Measurements from ENCODE around the gene FHAD1.
"Not testable (repeated sequence)": the region's sequence is repeated elsewhere in the genome, so short reads cannot be mapped to it uniquely, and the experiment has no call there.

Gene FHAD1

GRCh38 chr1:15382601-15383518 lies 135.8 kb downstream of the FHAD1 start:
- Histone ChIP-seq H3K9me3 (ENCODE audit: control insufficient read depth, low read depth, low read length) (no peaks in the 10 kb centered on the region), H3K27me3 (ENCODE audit: control insufficient read depth, insufficient read depth, low read length) (peaks cover 70% of the 10 kb centered on the region), H3K36me3 (ENCODE audit: control insufficient read depth, low read depth, low read length) (no peaks in the 10 kb centered on the region), H3K27ac (ENCODE audit: low read length) (no peak overlapping the region), H3K9ac (ENCODE audit: low read length) (no peak overlapping the region), H3K4me3 (ENCODE audit: low read length) (no peak overlapping the region), H3K4me1 (ENCODE audit: control insufficient read depth, low read depth, low read length) (peaks cover 35% of the 10 kb centered on the region)

DNA sequence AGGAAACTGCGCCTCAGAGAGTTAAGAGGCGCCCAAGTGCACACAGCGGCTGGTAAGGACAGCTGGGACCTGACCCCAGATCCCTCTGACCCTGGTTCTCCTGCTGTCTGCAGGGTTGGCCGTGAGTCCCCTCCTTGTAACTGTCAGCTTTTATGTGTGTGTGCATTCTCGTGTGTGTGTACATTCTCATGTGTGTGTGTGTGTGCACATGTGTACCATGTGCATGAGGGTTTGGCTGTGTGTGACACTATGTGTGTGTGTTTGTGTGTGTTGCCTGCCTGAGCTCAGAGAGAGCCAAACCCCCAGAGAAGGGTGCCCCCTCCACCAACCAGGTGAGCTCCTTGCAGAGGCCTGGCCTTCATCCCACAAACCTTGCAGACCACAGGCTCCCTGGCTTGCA lies 136.8 kb downstream of the FHAD1 start:
- Histone ChIP-seq H3K4me1 (ENCODE audit: control insufficient read depth, low read depth, low read length) (peaks cover 39% of the 10 kb centered on the region), H3K9me3 (ENCODE audit: control insufficient read depth, low read depth, low read length) (no peaks in the 10 kb centered on the region), H3K9ac (ENCODE audit: low read length) (no peak overlapping the region), H3K4me3 (ENCODE audit: low read length) (peak overlapping the region; percentile 45), H3K36me3 (ENCODE audit: control insufficient read depth, low read depth, low read length) (no peaks in the 10 kb centered on the region), H3K27me3 (ENCODE audit: control insufficient read depth, insufficient read depth, low read length) (peaks cover 75% of the 10 kb centered on the region), H3K27ac (ENCODE audit: low read length) (no peak overlapping the region)

GRCh38 chr1:15384301-15384901 lies 137.4 kb downstream of the FHAD1 start:
- H3K36me3 ChIP-seq (ENCODE audit: control insufficient read depth, low read depth, low read length): no peaks in the 10 kb centered on the region
- H3K9me3 ChIP-seq (ENCODE audit: control insufficient read depth, low read depth, low read length): no peaks in the 10 kb centered on the region
- peaks cover 79% of the 10 kb centered on the region for H3K27me3 ChIP-seq (ENCODE audit: control insufficient read depth, insufficient read depth, low read length)
- H3K9ac ChIP-seq (ENCODE audit: low read length): no peak overlapping the region
- peaks cover 40% of the 10 kb centered on the region for H3K4me1 ChIP-seq (ENCODE audit: control insufficient read depth, low read depth, low read length)
- H3K4me3 ChIP-seq (ENCODE audit: low read length): peak overlapping the region; percentile 45
- H3K27ac ChIP-seq (ENCODE audit: low read length): no peak overlapping the region

DNA sequence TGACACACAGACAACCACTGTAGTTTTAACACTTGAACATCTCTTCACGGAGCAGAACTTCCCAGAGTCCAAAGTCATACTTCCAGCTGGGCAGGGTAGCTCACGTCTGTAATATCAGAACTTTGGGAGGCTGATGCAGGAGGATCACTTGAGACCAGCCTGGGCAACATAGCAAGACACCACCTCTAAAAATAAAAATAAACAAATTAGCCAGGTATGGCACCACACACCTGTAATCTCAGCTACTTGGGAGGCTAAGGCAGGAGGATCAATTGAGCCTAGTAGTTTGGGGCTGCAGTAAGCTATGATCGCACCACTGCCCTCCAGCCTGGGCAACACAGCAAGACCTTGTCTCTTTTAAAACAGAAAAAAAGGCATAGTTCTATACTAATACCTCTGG lies 138.4 kb downstream of the FHAD1 start:
- H3K27ac ChIP-seq (ENCODE audit: low read length): no peak overlapping the region
- peaks cover 73% of the 10 kb centered on the region for H3K27me3 ChIP-seq (ENCODE audit: control insufficient read depth, insufficient read depth, low read length)
- no peaks in the 10 kb centered on the region for H3K9me3 ChIP-seq (ENCODE audit: control insufficient read depth, low read depth, low read length)
- peak overlapping the region; percentile 45 for H3K4me3 ChIP-seq (ENCODE audit: low read length)
- H3K36me3 ChIP-seq (ENCODE audit: control insufficient read depth, low read depth, low read length): no peaks in the 10 kb centered on the region
- no peak overlapping the region for H3K9ac ChIP-seq (ENCODE audit: low read length)
- peaks cover 38% of the 10 kb centered on the region for H3K4me1 ChIP-seq (ENCODE audit: control insufficient read depth, low read depth, low read length)

DNA sequence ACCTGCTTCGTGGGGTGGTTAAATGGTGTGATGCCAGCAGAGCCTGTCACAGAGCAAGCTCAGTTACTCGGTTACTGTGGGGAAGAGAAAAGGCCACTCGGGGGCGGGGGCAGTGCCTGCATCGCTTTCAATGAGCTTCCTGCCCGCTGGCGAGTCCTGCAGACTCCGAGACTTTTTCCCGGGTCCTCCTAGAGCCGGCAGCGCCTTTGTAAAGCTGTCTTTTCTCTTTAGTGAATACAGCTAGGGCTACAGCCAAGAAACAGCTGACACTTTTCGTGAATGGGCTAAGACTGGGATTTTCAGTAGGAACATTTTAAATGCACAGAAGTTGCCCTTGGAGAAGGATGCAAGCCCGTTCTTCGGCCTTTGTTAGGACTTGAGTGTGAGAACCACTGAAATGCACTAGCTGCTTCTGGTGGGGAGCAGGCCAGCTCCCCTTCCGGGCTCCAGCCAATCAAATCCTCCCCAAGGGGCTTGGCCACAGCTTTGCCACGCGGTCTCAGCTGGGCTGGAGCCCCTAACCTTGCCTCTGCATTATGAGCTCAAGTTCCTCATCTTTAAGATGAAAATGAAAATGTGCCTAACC lies 139.2 kb downstream of the FHAD1 start:
- peak overlapping the region; percentile 4 for H3K4me3 ChIP-seq (ENCODE audit: low read length)
- no peak overlapping the region for H3K27ac ChIP-seq (ENCODE audit: low read length)
- peaks cover 64% of the 10 kb centered on the region for H3K27me3 ChIP-seq (ENCODE audit: control insufficient read depth, insufficient read depth, low read length)
- H3K9me3 ChIP-seq (ENCODE audit: control insufficient read depth, low read depth, low read length): no peaks in the 10 kb centered on the region
- H3K4me1 ChIP-seq (ENCODE audit: control insufficient read depth, low read depth, low read length): peaks cover 34% of the 10 kb centered on the region
- H3K36me3 ChIP-seq (ENCODE audit: control insufficient read depth, low read depth, low read length): no peaks in the 10 kb centered on the region
- H3K9ac ChIP-seq (ENCODE audit: low read length): no peak overlapping the region

- Histone ChIP-seq H3K9me3 (ENCODE audit: control insufficient read depth, low read depth, low read length) (no peaks in the 10 kb centered on the region), H3K27ac (ENCODE audit: low read length) (no peak overlapping the region), H3K9ac (ENCODE audit: low read length) (no peak overlapping the region), H3K4me1 (ENCODE audit: control insufficient read depth, low read depth, low read length) (peaks cover 34% of the 10 kb centered on the region), H3K36me3 (ENCODE audit: control insufficient read depth, low read depth, low read length) (no peaks in the 10 kb centered on the region), H3K27me3 (ENCODE audit: control insufficient read depth, insufficient read depth, low read length) (peaks cover 43% of the 10 kb centered on the region), H3K4me3 (ENCODE audit: low read length) (peak overlapping the region; percentile 30)
These were observed 141.3 kb downstream of the FHAD1 start for GRCh38 chr1:15388201-15388880.

- H3K27ac ChIP-seq (ENCODE audit: low read length); H3K4me3 ChIP-seq (ENCODE audit: low read length); H3K9ac ChIP-seq (ENCODE audit: low read length); H3K9me3 ChIP-seq (ENCODE audit: control insufficient read depth, low read depth, low read length); H3K36me3 ChIP-seq (ENCODE audit: control insufficient read depth, low read depth, low read length): not testable (repeated sequence)
- peaks cover 35% of the 10 kb centered on the region for H3K27me3 ChIP-seq (ENCODE audit: control insufficient read depth, insufficient read depth, low read length)
- H3K4me1 ChIP-seq (ENCODE audit: control insufficient read depth, low read depth, low read length): peaks cover 24% of the 10 kb centered on the region
These were observed 142.8 kb downstream of the FHAD1 start for GRCh38 chr1:15389828-15390227.

GRCh38 chr1:15390667-15391066 lies 143.6 kb downstream of the FHAD1 start:
- H3K9me3 ChIP-seq (ENCODE audit: control insufficient read depth, low read depth, low read length): no peaks in the 10 kb centered on the region
- no peak overlapping the region for H3K4me3 ChIP-seq (ENCODE audit: low read length)
- no peaks in the 10 kb centered on the region for H3K36me3 ChIP-seq (ENCODE audit: control insufficient read depth, low read depth, low read length)
- peaks cover 26% of the 10 kb centered on the region for H3K27me3 ChIP-seq (ENCODE audit: control insufficient read depth, insufficient read depth, low read length)
- H3K9ac ChIP-seq (ENCODE audit: low read length): no peak overlapping the region
- peaks cover 19% of the 10 kb centered on the region for H3K4me1 ChIP-seq (ENCODE audit: control insufficient read depth, low read depth, low read length)
- no peak overlapping the region for H3K27ac ChIP-seq (ENCODE audit: low read length)

DNA sequence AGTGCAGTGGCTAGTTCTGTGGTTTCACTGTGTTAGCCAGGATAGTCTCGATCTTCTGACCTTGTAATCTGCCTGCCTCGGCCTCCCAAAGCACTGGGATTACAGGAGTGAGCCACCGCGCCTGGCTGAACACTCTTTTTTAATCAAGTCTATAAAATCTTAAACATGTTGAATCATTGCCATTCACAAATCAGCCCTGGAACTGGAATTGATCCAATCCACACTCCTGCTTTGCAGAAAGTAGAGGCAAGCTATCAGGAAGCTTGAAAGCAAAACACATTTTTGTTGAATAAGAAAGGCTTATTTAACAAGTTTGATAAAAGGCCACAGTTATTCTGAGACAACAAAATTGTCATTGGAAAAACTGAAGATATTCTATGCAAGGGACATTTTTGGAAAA lies 144.3 kb downstream of the FHAD1 start:
- Histone ChIP-seq H3K27ac (ENCODE audit: low read length) (no peak overlapping the region), H3K4me3 (ENCODE audit: low read length) (no peak overlapping the region), H3K4me1 (ENCODE audit: control insufficient read depth, low read depth, low read length) (peaks cover 13% of the 10 kb centered on the region), H3K9ac (ENCODE audit: low read length) (no peak overlapping the region), H3K27me3 (ENCODE audit: control insufficient read depth, insufficient read depth, low read length) (peaks cover 19% of the 10 kb centered on the region), H3K9me3 (ENCODE audit: control insufficient read depth, low read depth, low read length) (no peaks in the 10 kb centered on the region), H3K36me3 (ENCODE audit: control insufficient read depth, low read depth, low read length) (no peaks in the 10 kb centered on the region)

DNA sequence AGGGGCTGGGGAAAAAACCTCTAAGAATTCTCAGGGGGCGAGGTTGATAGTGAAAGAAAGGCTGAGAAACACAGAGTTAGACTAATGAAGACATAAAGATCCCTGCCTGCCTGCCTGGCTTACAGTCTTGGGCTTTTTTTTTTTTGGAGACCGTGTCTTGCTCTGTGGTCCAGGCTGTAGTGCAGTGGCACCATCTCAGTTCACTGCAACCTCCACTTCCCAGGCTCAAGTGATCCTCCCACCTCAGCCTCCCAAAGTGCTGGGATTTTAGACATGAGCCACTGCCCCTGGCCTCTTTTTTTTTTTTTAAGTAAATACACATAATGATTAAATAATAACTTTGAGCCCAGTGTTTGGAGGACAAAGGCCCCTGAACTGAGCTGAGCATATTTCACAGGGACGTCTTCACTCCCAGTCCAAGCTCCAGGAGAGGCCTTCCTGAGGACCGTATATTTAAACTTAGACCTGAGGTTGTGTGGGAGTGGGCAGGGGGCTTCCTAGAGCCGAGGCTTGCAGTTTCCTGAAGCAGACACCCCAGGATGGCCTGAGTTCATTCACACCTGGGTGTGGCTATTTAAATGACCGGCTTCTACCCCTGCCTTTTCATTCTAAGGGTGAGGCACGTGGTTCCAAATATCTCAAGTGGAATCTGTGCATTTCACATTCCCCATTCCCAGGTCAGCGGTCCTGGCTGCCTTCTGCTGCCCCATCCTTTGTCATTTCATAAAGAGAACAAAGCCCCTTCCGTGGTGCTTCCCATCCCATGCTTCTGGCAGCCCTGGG lies 146.6 kb downstream of the FHAD1 start:
- no peak overlapping the region for H3K4me3 ChIP-seq (ENCODE audit: low read length)
- no peak overlapping the region for H3K27ac ChIP-seq (ENCODE audit: low read length)
- H3K9ac ChIP-seq (ENCODE audit: low read length): no peak overlapping the region
- peaks cover 5% of the 10 kb centered on the region for H3K27me3 ChIP-seq (ENCODE audit: control insufficient read depth, insufficient read depth, low read length)
- H3K36me3 ChIP-seq (ENCODE audit: control insufficient read depth, low read depth, low read length): no peaks in the 10 kb centered on the region
- no peaks in the 10 kb centered on the region for H3K9me3 ChIP-seq (ENCODE audit: control insufficient read depth, low read depth, low read length)
- peaks cover 6% of the 10 kb centered on the region for H3K4me1 ChIP-seq (ENCODE audit: control insufficient read depth, low read depth, low read length)

GRCh38 chr1:15394258-15394690 lies 147.3 kb downstream of the FHAD1 start:
- Histone ChIP-seq H3K27me3 (ENCODE audit: control insufficient read depth, insufficient read depth, low read length) (no peaks in the 10 kb centered on the region), H3K4me3 (ENCODE audit: low read length) (no peak overlapping the region), H3K4me1 (ENCODE audit: control insufficient read depth, low read depth, low read length) (peaks cover 4% of the 10 kb centered on the region), H3K36me3 (ENCODE audit: control insufficient read depth, low read depth, low read length) (no peaks in the 10 kb centered on the region), H3K9ac (ENCODE audit: low read length) (no peak overlapping the region), H3K9me3 (ENCODE audit: control insufficient read depth, low read depth, low read length) (no peaks in the 10 kb centered on the region), H3K27ac (ENCODE audit: low read length) (no peak overlapping the region)

All from iPS-18a (cell line).